Cardiac fibroblast (primary cell): ENCODE measurements around the gene GABRE.

ENCODE experiments used
- DNase-seq, 2 donors: peaks; one replicate each; pipeline versions ENCODE4 v3.0.0 to v3.0.0-alpha.2; 2010; ENCODE audit warnings: low read depth in 2 of 2
- H3K4me3 ChIP-seq, 2 donors: replicated peaks in 1 of 2; 1 replicate in 1 of 2; 2 replicates in 1 of 2; pipeline ENCODE4 v1.5.1; 2011; ENCODE audit warnings: low read depth in 2 of 2, low read length in 2 of 2, mild to moderate bottlenecking in 2 of 2, moderate library complexity in 1 of 2
- TF ChIP-seq, protein P1 (sequence below): IDR thresholded peaks from one replicate; pipeline ENCODE4 v1.5.1; 2011; ENCODE audit warnings: low read depth, mild to moderate bottlenecking, low read length, inconsistent platforms

Gene GABRE

DNA sequence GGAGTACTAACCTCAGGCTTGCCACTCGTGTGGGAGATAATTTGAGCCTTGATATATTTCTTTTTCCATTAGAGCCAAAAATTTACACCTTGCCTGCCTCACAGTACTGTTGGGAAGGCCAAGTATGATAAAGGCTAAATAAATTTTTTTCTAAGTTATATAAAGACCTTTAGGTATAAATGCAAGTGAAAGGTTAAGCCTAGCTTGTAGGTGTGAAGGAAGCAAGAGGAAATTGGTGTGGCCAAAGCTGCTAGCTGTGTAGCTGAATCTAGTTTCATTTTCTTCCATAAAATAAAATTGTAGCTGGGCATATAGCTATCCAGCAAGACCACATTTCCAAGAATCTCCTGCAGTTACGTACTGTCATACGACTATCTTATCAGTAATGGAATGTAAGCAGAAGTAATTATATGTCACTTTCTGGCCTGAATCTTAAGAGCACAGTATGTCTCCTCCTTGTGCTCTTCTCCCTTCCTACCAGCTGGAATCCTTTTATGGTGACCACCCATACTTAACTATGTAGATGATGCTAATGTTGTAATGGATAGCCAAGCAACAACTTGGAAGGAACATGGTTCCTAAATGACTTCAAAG is 14.3 kb upstream of the GABRE start:
- DNase-seq = peak in 1 of 2 donors; percentile 44
- TF ChIP-seq, protein P1, sequence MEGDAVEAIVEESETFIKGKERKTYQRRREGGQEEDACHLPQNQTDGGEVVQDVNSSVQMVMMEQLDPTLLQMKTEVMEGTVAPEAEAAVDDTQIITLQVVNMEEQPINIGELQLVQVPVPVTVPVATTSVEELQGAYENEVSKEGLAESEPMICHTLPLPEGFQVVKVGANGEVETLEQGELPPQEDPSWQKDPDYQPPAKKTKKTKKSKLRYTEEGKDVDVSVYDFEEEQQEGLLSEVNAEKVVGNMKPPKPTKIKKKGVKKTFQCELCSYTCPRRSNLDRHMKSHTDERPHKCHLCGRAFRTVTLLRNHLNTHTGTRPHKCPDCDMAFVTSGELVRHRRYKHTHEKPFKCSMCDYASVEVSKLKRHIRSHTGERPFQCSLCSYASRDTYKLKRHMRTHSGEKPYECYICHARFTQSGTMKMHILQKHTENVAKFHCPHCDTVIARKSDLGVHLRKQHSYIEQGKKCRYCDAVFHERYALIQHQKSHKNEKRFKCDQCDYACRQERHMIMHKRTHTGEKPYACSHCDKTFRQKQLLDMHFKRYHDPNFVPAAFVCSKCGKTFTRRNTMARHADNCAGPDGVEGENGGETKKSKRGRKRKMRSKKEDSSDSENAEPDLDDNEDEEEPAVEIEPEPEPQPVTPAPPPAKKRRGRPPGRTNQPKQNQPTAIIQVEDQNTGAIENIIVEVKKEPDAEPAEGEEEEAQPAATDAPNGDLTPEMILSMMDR = no peak
- H3K4me3 ChIP-seq = no peak overlapping the region

DNA sequence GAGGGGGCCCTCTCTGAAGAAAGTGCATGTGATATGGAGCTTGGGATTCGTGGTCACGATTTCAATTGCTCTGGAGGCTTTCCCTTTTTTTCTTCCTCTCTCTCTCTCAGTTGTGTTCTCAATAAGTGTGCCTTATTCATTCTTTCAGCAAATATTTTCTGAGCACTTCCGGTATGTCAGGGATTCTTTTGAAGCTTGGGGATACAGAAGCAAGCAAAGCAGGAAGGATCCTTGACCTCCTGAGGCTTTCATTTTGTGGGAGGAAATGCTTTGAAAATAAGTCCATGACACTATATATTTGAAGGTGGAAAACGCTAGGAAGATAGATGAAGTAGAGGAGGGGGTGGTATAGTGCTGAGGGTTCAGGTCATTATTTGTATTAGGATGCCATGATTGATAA is 12.6 kb upstream of the GABRE start:
- TF ChIP-seq, protein P1 = no peak
- no peak overlapping the region for H3K4me3 ChIP-seq
- no peak for DNase-seq

DNA sequence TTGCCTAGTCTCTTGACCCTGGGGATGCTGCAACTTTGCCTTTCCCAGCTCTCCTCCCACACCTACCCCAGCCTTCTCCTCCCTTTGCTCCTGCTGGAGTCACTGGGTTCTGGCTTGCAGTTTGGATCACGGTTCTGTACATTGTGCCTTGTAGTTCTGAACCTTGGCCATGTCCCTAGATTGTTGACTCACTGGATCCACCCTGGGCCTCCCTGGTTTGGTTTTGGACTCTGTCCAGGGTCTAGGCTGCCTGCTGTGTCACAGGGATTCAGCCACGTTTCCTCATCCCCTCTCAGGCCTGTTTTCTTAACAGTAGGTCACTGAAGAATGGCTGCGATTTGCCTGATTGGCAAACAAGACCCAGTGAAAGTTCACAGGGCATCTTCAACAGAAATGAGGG is 11.5 kb upstream of the GABRE start:
- TF ChIP-seq, protein P1 = no peak
- DNase-seq = peak; percentile 64 to 84
- H3K4me3 ChIP-seq = no peak overlapping the region

DNA sequence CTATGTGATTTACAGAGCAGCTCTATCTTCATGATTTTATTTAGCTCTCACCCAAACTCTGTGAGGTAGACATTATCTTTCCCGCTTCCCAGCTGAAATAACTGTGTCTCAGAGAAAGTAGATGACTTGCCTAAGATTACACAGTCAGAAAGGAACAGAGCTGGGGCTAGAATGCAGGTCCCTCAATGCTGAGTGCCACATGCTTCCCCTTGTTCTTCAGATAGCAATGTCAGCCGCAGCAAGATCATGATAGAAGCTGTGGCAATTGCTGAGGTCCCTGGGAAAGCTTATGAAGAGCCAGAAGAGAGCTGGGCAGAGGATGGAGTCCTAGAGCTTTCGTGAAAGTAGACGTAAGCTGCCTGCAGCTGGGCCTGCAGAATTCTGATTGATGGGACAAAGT is 11.1 kb upstream of the GABRE start:
- TF ChIP-seq, protein P1 = no peak
- no peak for DNase-seq
- H3K4me3 ChIP-seq = no peak overlapping the region

DNA sequence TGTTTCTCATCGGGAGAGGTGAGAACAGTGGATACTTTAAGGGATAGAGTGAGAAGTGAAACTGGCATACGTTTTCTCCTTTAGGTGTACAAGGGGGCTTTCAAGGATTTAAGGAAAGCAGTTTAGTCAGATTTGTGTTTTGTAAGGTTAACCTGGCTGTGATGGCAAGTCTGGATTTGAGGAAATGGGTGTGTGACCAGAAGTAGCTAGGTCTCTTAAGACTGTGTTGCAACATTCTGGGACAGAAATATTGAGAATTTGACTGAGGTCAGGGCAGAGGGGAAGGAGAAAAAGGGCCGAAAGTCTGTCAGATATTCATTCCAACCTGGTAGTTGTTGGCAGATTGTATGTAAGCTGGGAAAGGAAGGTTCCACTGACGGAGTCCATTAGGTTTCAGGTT is 10.4 kb upstream of the GABRE start:
- peak; percentile 11 to 43 for DNase-seq
- H3K4me3 ChIP-seq = no peak overlapping the region
- TF ChIP-seq, protein P1 = no peak

DNA sequence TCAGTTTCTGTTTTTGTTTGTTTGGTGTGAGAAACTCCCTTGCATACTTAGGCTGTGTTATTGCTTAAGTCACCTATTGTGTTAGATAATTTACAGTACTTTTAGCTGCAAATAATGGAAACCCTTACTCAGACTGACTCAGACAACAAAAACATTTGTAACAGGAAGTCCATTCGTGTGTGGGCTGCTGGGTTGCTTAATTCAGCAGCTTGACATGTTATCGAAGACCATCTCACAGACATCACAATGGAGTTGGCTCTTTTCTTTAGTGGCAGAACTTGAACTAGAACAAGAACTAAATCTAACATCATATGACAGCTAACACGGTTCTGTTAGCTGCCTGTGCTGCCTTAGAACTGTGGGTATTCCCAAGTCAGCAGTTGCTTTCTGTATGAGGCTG is 9.9 kb upstream of the GABRE start:
- no peak overlapping the region for H3K4me3 ChIP-seq
- DNase-seq = peak; percentile 88 to 95
- TF ChIP-seq, protein P1 = no peak

DNA sequence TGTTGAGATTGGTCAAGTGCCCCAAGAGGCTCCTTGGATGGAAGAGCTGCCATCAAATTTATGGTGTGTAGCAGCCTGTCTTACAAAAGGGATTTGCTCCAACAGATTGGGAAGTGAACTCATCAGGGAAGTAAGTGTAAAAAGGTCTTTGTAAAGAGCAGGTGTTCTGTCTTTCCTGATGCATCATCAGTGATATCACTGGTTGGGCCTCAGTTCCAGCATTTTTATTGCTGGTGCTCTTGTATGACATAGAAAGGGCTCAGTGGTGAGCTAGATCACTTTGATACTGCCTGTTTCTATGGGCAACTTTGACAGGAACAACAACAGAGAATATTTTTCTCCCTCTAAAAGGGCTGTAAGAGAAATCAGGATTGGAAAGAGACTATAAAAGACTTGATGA is 8.7 kb upstream of the GABRE start:
- TF ChIP-seq, protein P1 = no peak
- H3K4me3 ChIP-seq = no peak overlapping the region
- DNase-seq = peak; percentile 12 to 34
